ENCODE measurements around the gene RCAN2.

- TF ChIP-seq TCF7L2 (IDR thresholded peaks at IDR 0.05; ENCODE audit: low read depth, low read length): no peak
- TF ChIP-seq CTCF (IDR thresholded peaks at IDR 0.05): no peak
- TF ChIP-seq POLR2AphosphoS5 (IDR thresholded peaks at IDR 0.05; ENCODE audit: low read depth, low read length): no peak
Observed at GRCh38 chr6:46381057-46381456, 110.2 kb downstream of the RCAN2 start.
